SU-DHL-6 (cell line): ENCODE data around the gene OBI1.

ENCODE experiments used
- EZH2phosphoT487 ChIP-seq: fragments of 200-600 bp; sonication (generic), shearing (Covaris generic); conservative IDR thresholded peaks from 2 replicates; pipeline ENCODE4 v1.6.1; 2018; ENCODE audit warnings: mild to moderate bottlenecking, antibody characterized with exemption, low read length, moderate library complexity, mixed read lengths
- TF ChIP-seq, protein P1 (sequence below): fragments of 200-600 bp; sonication (generic); IDR thresholded peaks from one replicate; pipeline ENCODE4 v1.5.1; 2017; ENCODE audit warnings: antibody characterized with exemption, mild to moderate bottlenecking, low read length, moderate library complexity; ENCODE audit not compliant: insufficient read depth, poor library complexity, severe bottlenecking

DNA sequence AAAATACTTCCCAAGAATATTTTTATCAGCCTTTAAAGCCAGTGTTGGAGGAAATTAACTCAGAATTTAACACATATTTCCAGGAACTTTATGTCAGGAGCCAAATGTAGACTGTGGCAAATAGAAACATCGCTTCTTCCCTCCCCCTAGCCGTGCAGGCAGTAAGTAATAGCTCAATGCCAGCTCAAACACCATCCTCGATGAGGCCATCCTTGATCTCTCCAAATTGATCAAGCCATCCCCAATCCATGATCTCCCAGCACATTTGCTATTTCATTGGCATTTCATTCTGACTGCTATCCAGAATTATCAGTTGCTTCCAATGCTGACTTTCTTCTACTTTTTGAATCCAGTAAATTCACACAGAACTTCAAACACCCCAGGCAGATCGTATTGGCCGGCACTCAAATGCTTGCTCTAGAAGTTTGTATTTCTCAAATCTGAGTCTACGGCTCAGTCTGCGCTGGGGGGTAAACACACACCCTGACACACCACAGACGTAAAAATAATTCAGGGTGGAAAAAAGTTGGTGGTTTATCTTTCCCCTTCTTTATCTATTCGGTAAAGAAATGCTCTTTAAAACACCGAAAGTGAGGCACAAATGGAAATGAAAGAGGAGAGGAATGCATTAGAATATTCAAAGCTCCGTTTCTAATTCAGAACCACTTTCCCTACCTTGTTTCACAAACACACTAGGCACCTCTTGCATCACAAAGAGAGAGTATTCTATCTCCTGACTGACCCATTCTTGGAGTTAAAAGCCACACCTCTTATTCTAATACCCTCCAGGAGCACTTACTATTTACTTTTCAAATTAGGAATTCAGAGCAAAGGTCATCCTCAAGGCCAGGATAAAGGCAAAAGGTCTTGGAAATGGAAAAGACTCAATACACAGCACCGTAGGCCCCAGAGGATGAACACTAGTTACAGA lies 991 bp downstream of the OBI1 start:
- TF ChIP-seq, protein P1, sequence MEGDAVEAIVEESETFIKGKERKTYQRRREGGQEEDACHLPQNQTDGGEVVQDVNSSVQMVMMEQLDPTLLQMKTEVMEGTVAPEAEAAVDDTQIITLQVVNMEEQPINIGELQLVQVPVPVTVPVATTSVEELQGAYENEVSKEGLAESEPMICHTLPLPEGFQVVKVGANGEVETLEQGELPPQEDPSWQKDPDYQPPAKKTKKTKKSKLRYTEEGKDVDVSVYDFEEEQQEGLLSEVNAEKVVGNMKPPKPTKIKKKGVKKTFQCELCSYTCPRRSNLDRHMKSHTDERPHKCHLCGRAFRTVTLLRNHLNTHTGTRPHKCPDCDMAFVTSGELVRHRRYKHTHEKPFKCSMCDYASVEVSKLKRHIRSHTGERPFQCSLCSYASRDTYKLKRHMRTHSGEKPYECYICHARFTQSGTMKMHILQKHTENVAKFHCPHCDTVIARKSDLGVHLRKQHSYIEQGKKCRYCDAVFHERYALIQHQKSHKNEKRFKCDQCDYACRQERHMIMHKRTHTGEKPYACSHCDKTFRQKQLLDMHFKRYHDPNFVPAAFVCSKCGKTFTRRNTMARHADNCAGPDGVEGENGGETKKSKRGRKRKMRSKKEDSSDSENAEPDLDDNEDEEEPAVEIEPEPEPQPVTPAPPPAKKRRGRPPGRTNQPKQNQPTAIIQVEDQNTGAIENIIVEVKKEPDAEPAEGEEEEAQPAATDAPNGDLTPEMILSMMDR, result no peak
- TF ChIP-seq EZH2phosphoT487, result no peak
